Upper lobe of right lung (tissue), 1 donor: Measurements from ENCODE around the gene IL18R1. TPM values are rescaled to one million over a fixed set of nuclear protein-coding genes. Genes with fewer than 3 reads are reported as not detected.
A peak's percentile ranks its signal among the peaks of the same experiment; 100 is the strongest.

ENCODE experiments used
- ATAC-seq: fragments of 200-7000 bp; cut with Tn5 transposase; one replicate; pipeline ENCODE4 v1.9.1; 2020; ENCODE audit warnings: mild to moderate bottlenecking, moderate library complexity
- DNase-seq: peaks from one replicate; pipeline ENCODE4 v3.0.0-alpha.2; 2020
- H3K27ac ChIP-seq: fragments of 200-600 bp; one replicate; pipeline ENCODE4 v1.8.0; 2022
- H3K27me3 ChIP-seq: fragments of 200-600 bp; one replicate; pipeline ENCODE4 v1.8.0; 2022; ENCODE audit warnings: mild to moderate bottlenecking
- H3K36me3 ChIP-seq: fragments of 200-600 bp; one replicate; pipeline ENCODE4 v1.8.0; 2022
- H3K4me1 ChIP-seq: fragments of 200-600 bp; one replicate; pipeline ENCODE4 v1.8.0; 2022
- H3K4me3 ChIP-seq: fragments of 200-600 bp; one replicate; pipeline ENCODE4 v1.8.0; 2022; ENCODE audit warnings: mild to moderate bottlenecking
- H3K9me3 ChIP-seq: fragments of 200-600 bp; one replicate; pipeline ENCODE4 v1.8.0; 2022
- CTCF ChIP-seq: fragments of 200-600 bp; IDR thresholded peaks from one replicate; pipeline ENCODE4 v1.8.0; 2022; ENCODE audit warnings: antibody characterized with exemption
- intact Hi-C: fragments of 100-400 bp; cut with DNase I; formaldehyde crosslinking; loops from one replicate; pipeline ENCODE4 v1.11.0; 2022
- total RNA-seq: library from RNA; stranded (reverse); fragmentation: NEBNext Ultra II Directional; extraction: Animal tissue kit (Norgen Biotek cat#: 25700); gene quantifications from one replicate; pipeline ENCODE4 v1.2.1, GENCODE V29; 2021
- donor health status: DM: no; HTN: yes; CAD: no; lungs with severe emphysema.

The IL18R1 gene
- total RNA-seq, 1 donor from 2014 or later: 26.5 TPM

DNA sequence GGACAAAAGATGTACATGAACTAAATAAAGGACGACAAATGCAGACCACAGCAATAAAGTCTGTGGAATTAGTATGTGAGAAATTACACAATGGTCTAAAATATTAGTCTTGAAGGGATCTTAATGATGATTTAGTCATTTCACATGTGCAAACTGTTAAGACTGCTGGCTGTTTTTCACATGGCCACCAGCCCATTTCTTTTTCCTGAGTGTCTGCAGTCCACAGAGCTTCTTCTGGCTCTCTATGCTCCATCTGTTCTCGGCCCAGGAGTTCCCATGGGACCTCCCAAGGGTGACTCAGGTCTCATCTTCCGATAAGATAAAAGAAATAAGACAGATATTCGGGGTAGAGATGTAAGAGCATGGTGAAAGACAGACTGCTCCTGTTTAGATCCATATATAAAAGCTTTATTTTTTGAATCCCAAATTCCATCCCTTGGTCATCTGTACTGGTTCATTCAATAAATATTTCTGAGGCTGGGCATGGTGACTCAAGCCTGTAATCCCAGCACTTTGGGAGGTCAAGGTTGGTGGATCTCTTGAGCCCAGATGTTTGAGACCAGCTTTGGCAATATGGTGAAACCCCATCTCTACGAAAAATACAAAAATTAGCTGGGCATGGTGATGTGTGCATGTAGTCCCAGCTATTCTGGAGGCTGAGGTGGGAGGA is 24.1 kb upstream of the IL18R1 start:
- intact Hi-C loops: no loop called here
- DNase-seq: no peak
- Histone ChIP-seq H3K9me3 (no peaks in the 10 kb centered on the region), H3K4me3 (no peak overlapping the region), H3K27ac (no peak overlapping the region), H3K36me3 (no peaks in the 10 kb centered on the region), H3K4me1 (peaks cover under 1% of the 10 kb centered on the region), H3K27me3 (no peaks in the 10 kb centered on the region)
- no peak for ATAC-seq
- no peak for TF ChIP-seq CTCF

- Histone ChIP-seq H3K4me1 (peaks cover 4% of the 10 kb centered on the region), H3K27ac (no peak overlapping the region), H3K9me3 (no peaks in the 10 kb centered on the region), H3K27me3 (no peaks in the 10 kb centered on the region), H3K36me3 (no peaks in the 10 kb centered on the region), H3K4me3 (no peak overlapping the region)
- ATAC-seq (no peak), DNase-seq (no peak)
- no peak for TF ChIP-seq CTCF
- intact Hi-C loops: no loop called here
These were observed 21.1 kb upstream of the IL18R1 start for GRCh38 chr2:102334486-102334885.

GRCh38 chr2:102335871-102336366 is 19.7 kb upstream of the IL18R1 start:
- H3K27me3 ChIP-seq: no peaks in the 10 kb centered on the region
- H3K4me1 ChIP-seq: peaks cover 4% of the 10 kb centered on the region
- intact Hi-C loops: no loop called here
- ATAC-seq: no peak
- no peaks in the 10 kb centered on the region for H3K9me3 ChIP-seq
- no peak for DNase-seq
- TF ChIP-seq CTCF: no peak
- no peak overlapping the region for H3K27ac ChIP-seq
- H3K4me3 ChIP-seq: no peak overlapping the region
- H3K36me3 ChIP-seq: no peaks in the 10 kb centered on the region

DNA sequence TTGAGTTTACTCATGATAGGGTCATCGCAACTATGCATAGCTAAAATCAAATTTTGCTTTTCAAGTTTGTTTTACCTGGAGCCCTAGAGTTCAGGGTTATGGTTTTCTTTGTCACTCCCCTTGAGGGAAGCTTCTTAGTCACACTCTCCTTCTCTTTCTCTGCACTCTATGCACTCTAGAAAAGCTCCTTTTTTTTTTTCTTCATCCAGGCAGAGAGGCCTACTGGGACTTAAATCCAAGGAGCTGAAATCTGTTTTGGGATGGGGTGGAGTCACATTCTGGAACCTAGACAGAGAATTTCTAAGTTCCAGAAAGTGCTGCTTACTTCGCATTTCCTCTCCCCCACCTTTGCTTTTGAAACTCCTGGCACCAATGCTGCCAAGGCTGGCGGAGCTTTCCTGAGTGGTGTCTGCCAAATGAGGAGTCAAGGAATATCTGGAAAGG is 19.1 kb upstream of the IL18R1 start:
- Histone ChIP-seq H3K27me3 (no peaks in the 10 kb centered on the region), H3K9me3 (no peaks in the 10 kb centered on the region), H3K36me3 (no peaks in the 10 kb centered on the region), H3K27ac (peak overlapping the region; percentile 20), H3K4me3 (no peak overlapping the region), H3K4me1 (peaks cover 4% of the 10 kb centered on the region)
- ATAC-seq (no peak), DNase-seq (no peak)
- no peak for TF ChIP-seq CTCF
- intact Hi-C loops: no loop called here

- Histone ChIP-seq H3K9me3 (no peaks in the 10 kb centered on the region), H3K27me3 (no peaks in the 10 kb centered on the region), H3K27ac (peak overlapping the region; percentile 20), H3K4me3 (no peak overlapping the region), H3K36me3 (no peaks in the 10 kb centered on the region), H3K4me1 (peaks cover 4% of the 10 kb centered on the region)
- intact Hi-C loops: no loop called here
- DNase-seq: no peak
- ATAC-seq: no peak
- TF ChIP-seq CTCF: no peak
These were observed 18.6 kb upstream of the IL18R1 start for GRCh38 chr2:102337012-102337411.
